RWPE1 (cell line): ENCODE data around the gene FGD4.

ENCODE experiments used
- CTCF ChIA-PET: fragments of 350-600 bp; sonication (Branson Sonifier 250); formaldehyde crosslinking; extraction: SDS; loops from one replicate; lab custom pipeline; 2021; lab: Yijun Ruan, JAX
- POLR2A ChIA-PET: fragments of 400-600 bp; formaldehyde crosslinking; extraction: SDS; loops from one replicate; lab custom pipeline; 2020; ENCODE audit warnings: antibody characterized with exemption; ENCODE audit not compliant: low non-redundant PET; lab: Yijun Ruan, JAX
- DNase-seq: peaks from one replicate; pipeline ENCODE4 v3.0.0; 2012; ENCODE audit warnings: low spot score
- H3K27ac ChIP-seq: fragments of 450-650 bp; 2 replicates; pipeline ENCODE4 v1.5.1; 2017
- CTCF ChIP-seq: fragments of 450-650 bp; conservative IDR thresholded peaks from 2 replicates; pipeline ENCODE4 v1.5.1; 2017; ENCODE audit warnings: low read depth, mild to moderate bottlenecking

FGD4 gene

GRCh38 chr12:32366714-32367113 is 32.6 kb upstream of the FGD4 start:
- POLR2A ChIA-PET = no interaction called here
- TF ChIP-seq CTCF = no peak
- DNase-seq = no peak
- CTCF ChIA-PET = interaction anchor here (0.7 kb wide), 1 partner anchor 291 kb away, joined by 3 read pairs; no protein-coding TSS in a partner anchor
- H3K27ac ChIP-seq = no peak overlapping the region

- H3K27ac ChIP-seq = no peak overlapping the region
- TF ChIP-seq CTCF = no peak
- CTCF ChIA-PET = no interaction called here
- POLR2A ChIA-PET = no interaction called here
- DNase-seq = no peak
Observed at GRCh38 chr12:32367381-32367780, 32.0 kb upstream of the FGD4 start.

GRCh38 chr12:32369202-32369601 is 30.2 kb upstream of the FGD4 start:
- ChIA-PET POLR2A (no interaction called here), CTCF (interaction anchor here (0.6 kb wide), 2 partner anchors 192 to 1069 kb away, joined by 3 to 6 read pairs; no protein-coding TSS in a partner anchor)
- no peak for TF ChIP-seq CTCF
- no peak overlapping the region for H3K27ac ChIP-seq
- DNase-seq = no peak

GRCh38 chr12:32377344-32378055 is 21.9 kb upstream of the FGD4 start:
- ChIA-PET CTCF (interaction anchor here (0.7 kb wide), 1 partner anchor 293 kb away, joined by 3 read pairs; no protein-coding TSS in a partner anchor), POLR2A (no interaction called here)
- no peak overlapping the region for H3K27ac ChIP-seq
- DNase-seq = no peak
- no peak for TF ChIP-seq CTCF

GRCh38 chr12:32379213-32379612 is 20.1 kb upstream of the FGD4 start:
- TF ChIP-seq CTCF = no peak
- no peak overlapping the region for H3K27ac ChIP-seq
- ChIA-PET CTCF (interaction anchor here (0.5 to 1.1 kb wide), 2 partner anchors 14 to 281 kb away, joined by 3 read pairs; no protein-coding TSS in a partner anchor), POLR2A (no interaction called here)
- no peak for DNase-seq

- ChIA-PET POLR2A (no interaction called here), CTCF (interaction anchor here (0.5 to 1.1 kb wide), 2 partner anchors 15 to 280 kb away, joined by 3 read pairs; no protein-coding TSS in a partner anchor)
- DNase-seq = no peak
- TF ChIP-seq CTCF = no peak
- H3K27ac ChIP-seq = no peak overlapping the region
Observed at GRCh38 chr12:32379667-32380066, 19.7 kb upstream of the FGD4 start.
